H9 (cell line): ENCODE data around the gene GARIN5A. TPM values are rescaled to one million over a fixed set of nuclear protein-coding genes. Genes with fewer than 3 reads are reported as not detected.
A peak's percentile ranks its signal among the peaks of the same experiment; 100 is the strongest.

ENCODE experiments used
- DNase-seq: peaks from one replicate; pipeline ENCODE4 v3.0.0-alpha.2; 2017
- H2AFZ ChIP-seq: one replicate; pipeline ENCODE4 v1.6.1; 2013; ENCODE audit warnings: mild to moderate bottlenecking, low read length, control low read depth, moderate library complexity
- H2AK5ac ChIP-seq: 2 replicates; pipeline ENCODE4 v1.6.1; 2013; ENCODE audit warnings: low read length, control low read depth, mixed read lengths; ENCODE audit not compliant: insufficient read length
- H2BK120ac ChIP-seq: one replicate; pipeline ENCODE4 v1.6.1; 2013; ENCODE audit warnings: low read depth, mild to moderate bottlenecking, low read length, control low read depth, inconsistent platforms; ENCODE audit not compliant: poor library complexity, severe bottlenecking
- H2BK12ac ChIP-seq: 2 replicates; pipeline ENCODE4 v1.6.1; 2013; ENCODE audit warnings: low read length, control low read depth, mixed read lengths, low read depth; ENCODE audit not compliant: insufficient read length
- H2BK15ac ChIP-seq: 2 replicates; pipeline ENCODE4 v1.6.1; 2013; ENCODE audit warnings: low read depth, low read length, control low read depth
- H2BK20ac ChIP-seq: one replicate; pipeline ENCODE4 v1.6.1; 2013; ENCODE audit warnings: low read depth, mild to moderate bottlenecking, low read length, control low read depth, inconsistent platforms; ENCODE audit not compliant: poor library complexity, severe bottlenecking
- H2BK5ac ChIP-seq: 2 replicates; pipeline ENCODE4 v1.6.1; 2013; ENCODE audit warnings: low read length, control low read depth, mixed read lengths; ENCODE audit not compliant: insufficient read length
- H3K14ac ChIP-seq: 2 replicates; pipeline ENCODE4 v1.6.1; 2013; ENCODE audit warnings: low read length, control low read depth; ENCODE audit not compliant: insufficient read depth
- H3K18ac ChIP-seq: 2 replicates; pipeline ENCODE4 v1.6.1; 2013; ENCODE audit warnings: low read depth, mild to moderate bottlenecking, mixed read lengths, low read length, control low read depth; ENCODE audit not compliant: insufficient read length
- H3K23ac ChIP-seq: 2 replicates; pipeline ENCODE4 v1.6.1; 2013; ENCODE audit warnings: low read length, control low read depth, mixed read lengths, low read depth; ENCODE audit not compliant: insufficient read length
- H3K23me2 ChIP-seq: 2 replicates; pipeline ENCODE4 v1.6.1; 2013; ENCODE audit warnings: low read depth, mild to moderate bottlenecking, mixed read lengths, low read length, control low read depth; ENCODE audit not compliant: insufficient read length, poor library complexity, severe bottlenecking
- H3K27ac ChIP-seq: 2 replicates; pipeline ENCODE4 v1.5.1; 2013; ENCODE audit warnings: low read length, control low read depth, mixed read lengths, low read depth; ENCODE audit not compliant: insufficient read length
- H3K27me3 ChIP-seq: 2 replicates; pipeline ENCODE4 v1.6.1; 2013; ENCODE audit warnings: low read length, control low read depth, inconsistent platforms; ENCODE audit not compliant: insufficient read depth
- H3K4ac ChIP-seq: 2 replicates; pipeline ENCODE4 v1.6.1; 2013; ENCODE audit warnings: low read depth, mild to moderate bottlenecking, control low read depth, inconsistent platforms, low read length, moderate library complexity
- H3K4me1 ChIP-seq: 2 replicates; pipeline ENCODE4 v1.6.1; 2013; ENCODE audit warnings: low read length, control low read depth, inconsistent platforms; ENCODE audit not compliant: insufficient read depth
- H3K4me2 ChIP-seq: 2 replicates; pipeline ENCODE4 v1.6.1; 2013; ENCODE audit warnings: low read length, control low read depth, mixed read lengths; ENCODE audit not compliant: insufficient read length, insufficient read depth
- H3K56ac ChIP-seq: 2 replicates; pipeline ENCODE4 v1.6.1; 2013; ENCODE audit warnings: low read depth, mild to moderate bottlenecking, mixed read lengths, low read length, control low read depth; ENCODE audit not compliant: insufficient read length
- H3K79me1 ChIP-seq: 2 replicates; pipeline ENCODE4 v1.6.1; 2013; ENCODE audit warnings: low read depth, mild to moderate bottlenecking, moderate library complexity, low read length, control low read depth, inconsistent platforms; ENCODE audit not compliant: insufficient read depth, poor library complexity, severe bottlenecking
- H3K79me2 ChIP-seq: 2 replicates; pipeline ENCODE4 v1.6.1; 2013; ENCODE audit warnings: low read length, control low read depth, inconsistent platforms; ENCODE audit not compliant: insufficient read depth
- H3K9ac ChIP-seq: 2 replicates; pipeline ENCODE4 v1.6.1; 2013; ENCODE audit warnings: low read length, control low read depth, mixed read lengths; ENCODE audit not compliant: insufficient read length; ENCODE audit errors: extremely low read depth
- H3K9me3 ChIP-seq: one replicate; pipeline ENCODE4 v1.6.1; 2013; ENCODE audit warnings: low read depth, low read length, inconsistent platforms; ENCODE audit not compliant: control insufficient read depth
- H3T11ph ChIP-seq: one replicate; pipeline ENCODE4 v1.6.1; 2013; ENCODE audit warnings: mild to moderate bottlenecking, low read length, control low read depth, inconsistent platforms
- H4K20me1 ChIP-seq: one replicate; pipeline ENCODE4 v1.6.1; 2013; ENCODE audit not compliant: control insufficient read depth, insufficient read length, insufficient read depth
- H4K5ac ChIP-seq: 2 replicates; pipeline ENCODE4 v1.6.1; 2013; ENCODE audit warnings: low read depth, mild to moderate bottlenecking, mixed read lengths, low read length, control low read depth; ENCODE audit not compliant: insufficient read length
- H4K8ac ChIP-seq: replicated peaks from 2 replicates; pipeline ENCODE4 v1.6.1; 2013; ENCODE audit warnings: low read length, control low read depth, mixed read lengths, low read depth; ENCODE audit not compliant: insufficient read length
- H4K91ac ChIP-seq: 2 replicates; pipeline ENCODE4 v1.6.1; 2013; ENCODE audit warnings: low read depth, mild to moderate bottlenecking, moderate library complexity, mixed read lengths, low read length, control low read depth; ENCODE audit not compliant: insufficient read length
- H3K27ac Mint-ChIP-seq, 3 experiments: 2 replicates in 2 of 3; 3 replicates in 1 of 3; pipeline ENCODE4 v1.8.0; 2020 to 2021; ENCODE audit warnings: mixed read lengths in 3 of 3, mild to moderate bottlenecking in 1 of 3, moderate library complexity in 1 of 3
- H3K27me3 Mint-ChIP-seq: 2 replicates; pipeline ENCODE4 v1.8.0; 2021; ENCODE audit warnings: low read depth, mild to moderate bottlenecking, moderate library complexity, mixed read lengths
- H3K36me3 Mint-ChIP-seq, 3 experiments: 2 replicates in 2 of 3; 3 replicates in 1 of 3; pipeline ENCODE4 v1.8.0; 2020 to 2021; ENCODE audit warnings: low read depth in 3 of 3, mixed read lengths in 3 of 3; ENCODE audit not compliant: insufficient read depth in 1 of 3
- H3K4me1 Mint-ChIP-seq, 2 experiments: 2 replicates each; pipeline ENCODE4 v1.8.0; 2020; ENCODE audit warnings: mixed read lengths in 2 of 2
- H3K4me3 Mint-ChIP-seq, 2 experiments: 2 replicates in 1 of 2; 3 replicates in 1 of 2; pipeline ENCODE4 v1.8.0; 2020 to 2021; ENCODE audit warnings: mild to moderate bottlenecking in 2 of 2, mixed read lengths in 2 of 2, moderate library complexity in 1 of 2
- H3K9me3 Mint-ChIP-seq, 2 experiments: 2 replicates in 1 of 2; 3 replicates in 1 of 2; pipeline ENCODE4 v1.8.0; 2020; ENCODE audit warnings: mild to moderate bottlenecking in 2 of 2, mixed read lengths in 2 of 2, moderate library complexity in 1 of 2
- WGBS: extraction: QIAGEN DNeasy Blood & Tissue Kit; methylation state at CpG from one replicate; pipeline ENCODE4 v1.1.7; 2013; ENCODE audit warnings: missing lambda C conversion rate, low lambda C conversion rate, mixed read lengths; ENCODE audit not compliant: insufficient read length; ENCODE audit errors: extremely low coverage; 5-methylcytosine and 5-hydroxymethylcytosine counted together
- total RNA-seq: library from RNA; stranded (reverse); gene quantifications from 2 replicates; pipeline ENCODE4 v1.2.1, GENCODE V29; 2021
- TF ChIP-seq, protein P1 (sequence below): fragments of 200-600 bp; sonication (generic); conservative IDR thresholded peaks from 3 replicates; pipeline ENCODE4 v1.8.0; 2021; ENCODE audit warnings: antibody characterized with exemption, mild to moderate bottlenecking

GARIN5A gene
- total RNA-seq, 1 experiment from 2014 or later = 9.5 TPM

- Mint-ChIP-seq H3K4me1 (peaks cover 20 to 22% of the 10 kb centered on the region in 2 experiments), H3K27ac (no peak overlapping the region), H3K36me3 (peaks cover 0 to 22% (median 7%) of the 10 kb centered on the region in 3 experiments; a peak in 3 of 7 replicates), H3K9me3 (peaks cover 0 to 3% of the 10 kb centered on the region in 2 experiments; a peak in 1 of 5 replicates), H3K4me3 (peak overlapping the region in 1 of 2 experiments; percentile 32; a peak in 1 of 5 replicates), H3K27me3 (peaks cover 9% of the 10 kb centered on the region)
- Histone ChIP-seq H3K27me3 (no peaks in the 10 kb centered on the region), H2BK20ac (no peak overlapping the region), H3K56ac (no peak overlapping the region), H3K14ac (no peak overlapping the region), H3K23me2 (peaks cover 15% of the 10 kb centered on the region), H4K8ac (no peak overlapping the region), H3K4ac (no peak overlapping the region), H4K5ac (no peak overlapping the region), H2BK120ac (no peak overlapping the region), H2BK15ac (no peak overlapping the region), H3T11ph (no peak overlapping the region), H2AK5ac (no peak overlapping the region), H3K4me2 (no peak overlapping the region), H3K23ac (no peak overlapping the region), H4K20me1 (no peaks in the 10 kb centered on the region), H2BK5ac (no peak overlapping the region), H3K4me1 (no peaks in the 10 kb centered on the region), H4K91ac (no peak overlapping the region), H3K27ac (no peak overlapping the region), H3K79me2 (peaks cover 3% of the 10 kb centered on the region; the same call in 1 of the 2 replicates), H3K9ac (no peak overlapping the region), H2BK12ac (no peak overlapping the region), H3K18ac (no peak overlapping the region), H2AFZ (no peak overlapping the region), H3K79me1 (no peaks in the 10 kb centered on the region), H3K9me3 (no peaks in the 10 kb centered on the region)
- no CpG with 5 or more reads among the region's 3 CpGs for WGBS
- TF ChIP-seq, protein P1, sequence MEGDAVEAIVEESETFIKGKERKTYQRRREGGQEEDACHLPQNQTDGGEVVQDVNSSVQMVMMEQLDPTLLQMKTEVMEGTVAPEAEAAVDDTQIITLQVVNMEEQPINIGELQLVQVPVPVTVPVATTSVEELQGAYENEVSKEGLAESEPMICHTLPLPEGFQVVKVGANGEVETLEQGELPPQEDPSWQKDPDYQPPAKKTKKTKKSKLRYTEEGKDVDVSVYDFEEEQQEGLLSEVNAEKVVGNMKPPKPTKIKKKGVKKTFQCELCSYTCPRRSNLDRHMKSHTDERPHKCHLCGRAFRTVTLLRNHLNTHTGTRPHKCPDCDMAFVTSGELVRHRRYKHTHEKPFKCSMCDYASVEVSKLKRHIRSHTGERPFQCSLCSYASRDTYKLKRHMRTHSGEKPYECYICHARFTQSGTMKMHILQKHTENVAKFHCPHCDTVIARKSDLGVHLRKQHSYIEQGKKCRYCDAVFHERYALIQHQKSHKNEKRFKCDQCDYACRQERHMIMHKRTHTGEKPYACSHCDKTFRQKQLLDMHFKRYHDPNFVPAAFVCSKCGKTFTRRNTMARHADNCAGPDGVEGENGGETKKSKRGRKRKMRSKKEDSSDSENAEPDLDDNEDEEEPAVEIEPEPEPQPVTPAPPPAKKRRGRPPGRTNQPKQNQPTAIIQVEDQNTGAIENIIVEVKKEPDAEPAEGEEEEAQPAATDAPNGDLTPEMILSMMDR = no peak
- DNase-seq = no peak
These were observed 55.8 kb downstream of the GARIN5A start for GRCh38 chr19:50420808-50421207.
